ENCODE results near the gene NAA15.
"Not testable (repeated sequence)": the region's sequence is repeated elsewhere in the genome, so short reads cannot be mapped to it uniquely, and the experiment has no call there.

The NAA15 gene

GRCh38 chr4:139299536-139299935, 1.8 kb upstream of the NAA15 start:
- DNase-seq: no peak

- DNase-seq: no peak
Observed at GRCh38 chr4:139300431-139301112, 733 bp upstream of the NAA15 start.

GRCh38 chr4:139301821-139302611, 711 bp downstream of the NAA15 start, which contains the start of gene NDUFC1:
Gene NDUFC1, minus strand, starts transcription at chr4:139302477. Its CDS starts 6,679 bp downstream, at chr4:139295798.
- DNase-seq: peak; percentile 31

DNA sequence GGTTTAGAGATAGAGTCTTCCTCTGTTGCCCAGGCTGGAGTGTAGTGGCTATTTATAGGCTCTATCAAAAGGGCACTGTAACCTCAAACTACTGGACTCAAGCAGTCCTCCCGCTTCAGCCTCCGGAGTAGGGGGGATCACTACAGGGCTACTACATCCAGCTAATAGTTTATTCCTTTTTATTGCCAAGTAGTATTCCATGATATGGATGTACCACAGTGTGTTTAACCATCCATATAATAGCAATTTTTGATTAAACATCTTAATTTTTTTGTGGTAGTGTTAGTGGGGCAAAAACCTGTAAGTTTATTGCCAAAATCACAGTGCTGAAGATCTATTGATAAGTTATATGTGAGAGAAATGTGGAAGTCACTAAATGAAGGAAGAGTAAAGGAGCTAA, 3.6 kb downstream of the NAA15 start:
- DNase-seq: no peak

DNA sequence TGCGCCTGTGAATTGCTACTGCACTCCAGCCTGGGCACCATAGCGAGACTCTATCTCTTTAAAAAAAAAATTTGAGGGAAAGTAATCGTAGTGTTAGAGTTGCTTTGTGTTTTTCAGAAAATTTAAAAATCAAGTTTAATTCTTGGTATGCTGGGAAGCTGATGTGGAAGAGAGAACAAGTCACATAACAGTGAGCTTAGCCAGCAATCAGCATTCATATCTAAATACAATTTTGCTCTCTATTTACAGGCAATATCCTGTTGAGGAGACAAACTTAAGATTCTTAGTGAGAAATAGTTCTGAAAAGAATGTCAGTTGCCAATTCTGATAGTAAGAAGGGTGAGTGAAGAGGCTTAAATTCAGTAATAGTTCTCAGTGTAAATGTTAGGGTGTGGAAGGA, 10.6 kb downstream of the NAA15 start:
- DNase-seq: no peak

DNA sequence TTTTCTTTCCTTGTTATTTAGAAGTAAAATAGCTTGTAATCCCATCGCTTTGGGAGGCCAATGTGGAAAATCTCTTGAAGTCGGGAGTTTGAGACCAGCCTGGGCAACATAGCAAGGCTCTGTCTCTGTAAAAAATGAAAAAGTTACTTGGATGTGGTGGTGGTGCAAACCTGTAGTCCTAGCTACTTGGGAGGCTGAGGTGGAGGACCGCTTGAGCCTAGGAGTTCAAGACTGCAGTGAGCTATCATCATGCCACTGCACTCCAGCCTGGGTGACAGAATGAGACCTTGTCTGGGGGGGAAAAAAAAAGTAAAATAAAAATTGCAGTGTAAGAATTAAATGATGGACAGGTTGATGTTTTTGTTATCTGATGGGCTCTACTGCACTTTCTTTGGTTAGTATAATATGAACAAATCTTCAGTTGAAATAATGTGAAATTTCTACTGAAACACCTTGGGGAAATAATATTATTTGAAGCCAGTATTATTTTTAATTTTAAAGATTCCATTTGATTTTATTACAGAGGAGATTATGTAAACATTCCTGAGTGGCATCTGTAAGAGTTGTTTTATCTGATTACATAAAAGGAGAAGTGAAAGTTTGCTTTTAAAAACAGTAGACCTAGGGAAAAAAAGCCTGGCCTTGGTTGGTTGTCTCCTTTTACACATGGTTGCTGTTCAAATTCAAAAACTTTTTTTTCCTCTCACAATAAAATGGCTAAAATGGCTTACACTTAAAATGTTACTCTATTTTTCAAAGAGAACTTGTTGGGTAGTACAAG, 11.4 kb downstream of the NAA15 start:
- no peak for DNase-seq

GRCh38 chr4:139313414-139313813, 12.1 kb downstream of the NAA15 start:
- DNase-seq: not testable (repeated sequence)

- DNase-seq: no peak
Observed at GRCh38 chr4:139314047-139314800, 12.9 kb downstream of the NAA15 start.

- DNase-seq: no peak
Observed at GRCh38 chr4:139315221-139315675, 13.9 kb downstream of the NAA15 start.

DNA sequence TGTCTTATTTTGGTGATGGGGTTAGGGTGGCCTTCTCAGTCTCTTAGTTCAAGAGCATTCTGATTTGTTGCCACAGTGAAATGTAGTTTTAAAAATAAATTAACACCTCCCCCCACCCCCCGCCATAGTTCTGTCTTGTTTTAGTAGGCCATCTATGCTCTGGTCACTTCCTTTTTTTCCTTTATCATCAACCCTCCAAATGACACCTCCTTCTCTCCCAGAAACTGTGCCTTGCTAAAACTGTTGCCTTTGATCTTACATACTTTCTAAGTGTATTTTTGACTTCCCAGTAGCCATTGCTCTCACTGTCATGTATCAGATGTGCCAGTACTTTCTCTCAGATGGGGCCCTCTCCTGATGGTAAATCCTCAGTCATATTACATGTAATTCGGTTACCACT, 15.4 kb downstream of the NAA15 start:
- no peak for DNase-seq

- no peak for DNase-seq
Observed at GRCh38 chr4:139317635-139318034, 16.3 kb downstream of the NAA15 start.

GRCh38 chr4:139319571-139319970, 18.3 kb downstream of the NAA15 start:
- DNase-seq: no peak

DNA sequence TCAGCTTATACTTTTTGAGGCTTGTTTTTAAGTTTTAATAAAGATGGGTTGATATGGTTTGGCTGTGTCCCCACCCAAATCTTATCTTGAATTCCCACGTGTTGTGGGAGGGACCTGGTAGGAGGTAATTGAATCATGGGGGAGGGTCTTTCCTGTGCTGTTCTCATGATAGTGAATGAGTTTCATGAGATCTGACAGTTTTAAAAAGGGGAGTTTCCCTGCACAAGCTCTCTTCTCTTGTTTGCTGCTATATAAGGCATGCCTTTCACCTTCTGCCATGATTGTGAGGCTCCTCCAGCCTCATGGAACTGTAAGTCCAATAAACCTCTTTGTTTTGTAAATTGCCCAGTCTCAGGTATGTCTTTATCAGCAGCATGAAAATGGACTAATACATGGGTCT, 20.8 kb downstream of the NAA15 start:
- not testable (repeated sequence) for DNase-seq

GRCh38 chr4:139322541-139322940, 21.2 kb downstream of the NAA15 start:
- not testable (repeated sequence) for DNase-seq

DNA sequence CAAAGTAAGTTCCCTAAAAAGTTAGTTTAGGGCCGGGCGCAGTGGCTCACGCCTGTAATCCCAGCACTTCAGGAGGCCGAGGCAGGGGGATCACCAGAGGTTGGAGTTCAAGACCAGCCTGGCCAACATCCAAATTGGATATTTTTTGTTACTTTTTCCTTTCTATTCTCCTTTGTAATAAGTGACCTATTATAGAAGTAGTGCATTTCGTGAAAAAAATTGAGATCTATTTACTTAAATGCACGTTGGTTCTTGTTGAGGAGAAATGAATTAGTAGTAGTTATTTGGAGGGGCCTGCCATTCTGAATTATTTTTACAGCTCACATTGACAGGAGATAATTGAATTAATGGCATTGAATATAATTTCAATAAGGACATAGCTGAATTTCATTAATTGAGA, 23.3 kb downstream of the NAA15 start:
- no peak for DNase-seq

GRCh38 chr4:139329665-139330200, 28.4 kb downstream of the NAA15 start:
- DNase-seq: no peak

DNA sequence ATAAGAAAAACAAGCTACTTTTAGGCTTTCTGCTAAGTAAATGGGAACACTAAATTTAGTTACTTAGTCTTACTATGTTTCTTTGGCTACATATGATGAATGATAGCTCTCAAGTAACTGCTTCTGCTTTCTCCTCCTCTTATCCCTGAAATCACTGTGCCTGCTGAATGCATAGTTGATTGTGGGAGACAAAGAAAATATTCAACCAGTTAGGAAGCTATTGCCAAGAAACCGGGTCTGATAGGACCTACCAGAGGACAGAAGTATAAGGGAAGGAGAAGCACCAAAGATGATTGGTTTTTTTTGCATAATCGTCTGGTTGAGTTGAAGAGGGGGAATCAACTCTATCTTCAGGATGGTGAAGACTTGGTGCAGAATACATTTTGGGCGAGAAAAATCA, 29.0 kb downstream of the NAA15 start:
- no peak for DNase-seq

GRCh38 chr4:139331185-139331584, 29.9 kb downstream of the NAA15 start:
- DNase-seq: no peak

- DNase-seq: no peak
Observed at GRCh38 chr4:139333046-139333445, 31.7 kb downstream of the NAA15 start.

GRCh38 chr4:139337612-139338011, 36.3 kb downstream of the NAA15 start:
- DNase-seq: no peak

GRCh38 chr4:139361301-139361700, 60.0 kb downstream of the NAA15 start:
- no peak for DNase-seq

DNA sequence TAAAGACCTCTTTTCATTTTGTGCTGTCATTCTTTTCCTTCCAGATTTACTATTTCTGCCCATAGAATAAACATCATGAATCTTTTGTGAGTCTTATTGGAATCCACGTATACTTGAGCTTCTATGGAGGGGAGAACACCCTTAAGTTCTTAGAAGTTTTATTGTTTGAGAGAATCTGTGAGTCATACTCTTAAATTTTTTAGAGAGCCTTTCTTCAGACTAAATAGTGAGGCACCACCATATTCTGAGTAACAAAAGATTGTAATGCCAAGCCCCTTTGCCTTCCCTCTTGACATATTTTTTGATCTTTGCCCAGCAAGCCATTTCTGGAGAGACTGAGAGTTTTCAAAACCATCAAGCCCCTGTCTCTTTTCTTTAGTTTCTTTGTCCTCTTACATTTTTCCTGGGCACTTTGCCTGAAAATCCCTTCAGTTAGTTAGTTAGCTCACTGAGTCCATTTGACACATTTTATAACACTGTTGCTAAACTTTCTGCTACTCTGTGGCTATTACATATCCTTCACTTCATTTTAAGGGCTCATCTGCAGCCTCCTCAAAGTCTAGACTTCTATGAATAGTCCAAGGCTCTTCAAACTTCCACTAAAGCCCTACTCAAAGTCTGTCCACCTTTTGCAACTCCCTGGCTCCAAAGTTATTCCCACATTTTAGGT, 66.3 kb downstream of the NAA15 start:
- DNase-seq: no peak

All from GDM1 (cell line).